ENCODE data around the gene TPCN2.
"Not testable (repeated sequence)": the region's sequence is repeated elsewhere in the genome, so short reads cannot be mapped to it uniquely, and the experiment has no call there.

The TPCN2 gene

GRCh38 chr11:69136471-69136870 is 87.7 kb downstream of the TPCN2 start:
- Histone ChIP-seq H3K27ac (no peak overlapping the region), H3K4me3 (no peak overlapping the region)
- no peak for DNase-seq (ENCODE audit: low spot score)
- no peak for TF ChIP-seq CTCF (IDR thresholded peaks at IDR 0.05)

GRCh38 chr11:69137151-69137844 is 88.6 kb downstream of the TPCN2 start:
- no peak overlapping the region for H3K4me3 ChIP-seq
- TF ChIP-seq CTCF (IDR thresholded peaks at IDR 0.05), result no peak
- DNase-seq (ENCODE audit: low spot score), result peak; percentile 55
- H3K27ac ChIP-seq, result no peak overlapping the region

- Histone ChIP-seq H3K4me3 (no peak overlapping the region), H3K27ac (no peak overlapping the region)
- DNase-seq (ENCODE audit: low spot score), result peak; percentile 36
- TF ChIP-seq CTCF (IDR thresholded peaks at IDR 0.05), result no peak
Measured at GRCh38 chr11:69138265-69138664, 89.5 kb downstream of the TPCN2 start.

GRCh38 chr11:69140161-69140560 is 91.4 kb downstream of the TPCN2 start:
- not testable (repeated sequence) for H3K4me3 ChIP-seq; H3K27ac ChIP-seq; DNase-seq (ENCODE audit: low spot score)

- Histone ChIP-seq H3K27ac (no peak overlapping the region), H3K4me3 (no peak overlapping the region)
- TF ChIP-seq CTCF (IDR thresholded peaks at IDR 0.05), result no peak
- no peak for DNase-seq (ENCODE audit: low spot score)
Measured at GRCh38 chr11:69140635-69141034, 91.9 kb downstream of the TPCN2 start.

- no peak for TF ChIP-seq CTCF (IDR thresholded peaks at IDR 0.05)
- H3K4me3 ChIP-seq, result no peak overlapping the region
Measured at GRCh38 chr11:69141742-69142141, 93.0 kb downstream of the TPCN2 start.

GRCh38 chr11:69142895-69143294 is 94.2 kb downstream of the TPCN2 start:
- no peak overlapping the region for H3K4me3 ChIP-seq
- TF ChIP-seq CTCF (IDR thresholded peaks at IDR 0.05), result no peak
- no peak overlapping the region for H3K27ac ChIP-seq
- peak; percentile 26 for DNase-seq (ENCODE audit: low spot score)

More at GRCh38 chr11:69141742-69142141, 93.0 kb downstream of the TPCN2 start:
- DNase-seq (ENCODE audit: low spot score), result peak; percentile 33
- no peak overlapping the region for H3K27ac ChIP-seq

Data from coronary artery (tissue), 2 donors.